Mesangial cell (primary cell): Measurements from ENCODE around the gene APOBEC2. TPM values are rescaled to one million over a fixed set of nuclear protein-coding genes. Genes with fewer than 3 reads are reported as not detected.

Source experiments
- total RNA-seq: library from RNA; depleted of rRNA; stranded (reverse); fragments of >200 nt; gene quantifications from 2 replicates; pipeline ENCODE4 v1.2.3, GENCODE V29; 2015

The APOBEC2 gene
- total RNA-seq: not detected in 2 replicates

GRCh38 chr6:41053041-41053440 is at the start of gene APOBEC2:
TSS of gene APOBEC2 (plus strand) at chr6:41053202. CDS start at chr6:41053348, 146 bp downstream.

GRCh38 chr6:41039060-41039998 is 13.7 kb upstream of the APOBEC2 start, which contains the start of gene UNC5CL:
TSS of gene UNC5CL (minus strand) at chr6:41039221. CDS start at chr6:41035074, 4,147 bp downstream.

GRCh38 chr6:41042226-41043055 is 10.6 kb upstream of the APOBEC2 start, which contains the start of gene TSPO2:
TSS of gene TSPO2 (plus strand) at chr6:41042467. CDS start at chr6:41042986, 519 bp downstream.

GRCh38 chr6:41071923-41072835 is 19.2 kb downstream of the APOBEC2 start, which contains the start of gene OARD1:
TSS of gene OARD1 (minus strand) at chr6:41072356. CDS start at chr6:41071634, 722 bp downstream.

GRCh38 chr6:41072836-41073202 is 19.8 kb downstream of the APOBEC2 start, which contains the start of gene NFYA:
TSS of gene NFYA (plus strand) at chr6:41072974. CDS start at chr6:41079090, 6,116 bp downstream.

Other genes starting within 250 kb of the APOBEC2 start
- 1.1 and 22.1 TPM in 2 replicates for gene UNC5CL, start 14.0 kb upstream of the APOBEC2 start, total RNA-seq
- gene TSPO2, start 10.7 kb upstream of the APOBEC2 start, total RNA-seq: 0.51 TPM in 1 of 2 replicates, not detected in the other
- 7.3 and 10.4 TPM in 2 replicates for gene OARD1, start 19.2 kb downstream of the APOBEC2 start, total RNA-seq
- gene NFYA, start 19.8 kb downstream of the APOBEC2 start, total RNA-seq: 14.5 and 22.9 TPM in 2 replicates
- gene TREML1, start 101.1 kb downstream of the APOBEC2 start, total RNA-seq: not detected in 2 replicates
- not detected in 2 replicates for gene TREM2, start 109.9 kb downstream of the APOBEC2 start, total RNA-seq
- gene TREML2, start 147.9 kb downstream of the APOBEC2 start, total RNA-seq: not detected in 2 replicates
- gene TREML4, start 175.1 kb downstream of the APOBEC2 start, total RNA-seq: not detected in 2 replicates
- gene TREM1, start 233.5 kb downstream of the APOBEC2 start, total RNA-seq: not detected in 2 replicates